RWPE2 (cell line): Measurements from ENCODE around the gene MSN.
"Not testable (repeated sequence)": the region's sequence is repeated elsewhere in the genome, so short reads cannot be mapped to it uniquely, and the experiment has no call there.

Experiments used
- ATAC-seq: fragments of 200-7000 bp; cut with Tn5 transposase; 3 replicates; pipeline ENCODE4 v1.9.1; 2021; ENCODE audit warnings: low read depth
- DNase-seq: peaks from one replicate; pipeline ENCODE4 v3.0.0-alpha.2; 2020; ENCODE audit warnings: low spot score
- H3K27ac ChIP-seq: fragments of 450-650 bp; 2 replicates; pipeline ENCODE4 v1.5.1; 2017; ENCODE audit warnings: mild to moderate bottlenecking; ENCODE audit not compliant: poor library complexity, severe bottlenecking
- H3K27me3 ChIP-seq: fragments of 250-450 bp; sonication (Bioruptor Pico); 2 replicates; pipeline ENCODE4 v1.5.1; 2021; ENCODE audit warnings: mild to moderate bottlenecking, moderate library complexity; ENCODE audit not compliant: insufficient read depth, poor library complexity, severe bottlenecking
- H3K36me3 ChIP-seq: fragments of 250-450 bp; sonication (Bioruptor Pico); 2 replicates; pipeline ENCODE4 v1.5.1; 2020; ENCODE audit warnings: low read depth, mild to moderate bottlenecking, moderate library complexity
- H3K4me1 ChIP-seq: fragments of 250-450 bp; sonication (Bioruptor Pico); 2 replicates; pipeline ENCODE4 v1.5.1; 2021; ENCODE audit warnings: mild to moderate bottlenecking, moderate library complexity; ENCODE audit not compliant: insufficient read depth, poor library complexity, severe bottlenecking
- H3K4me3 ChIP-seq: fragments of 250-450 bp; sonication (Bioruptor Pico); 2 replicates; pipeline ENCODE4 v1.5.1; 2021; ENCODE audit warnings: mild to moderate bottlenecking, moderate library complexity; ENCODE audit not compliant: severe bottlenecking
- H3K9me3 ChIP-seq: fragments of 250-450 bp; sonication (Bioruptor Pico); 2 replicates; pipeline ENCODE4 v1.5.1; 2021; ENCODE audit warnings: mild to moderate bottlenecking, moderate library complexity; ENCODE audit not compliant: severe bottlenecking
- CTCF ChIP-seq: fragments of 450-650 bp; IDR thresholded peaks from one replicate; pipeline ENCODE4 v1.5.1; 2017; ENCODE audit warnings: mild to moderate bottlenecking, moderate library complexity; ENCODE audit not compliant: poor library complexity, severe bottlenecking

MSN gene

GRCh38 chrX:65667503-65668376, at the start of gene MSN:
Gene MSN (plus strand): TSS chrX:65667654. CDS start chrX:65667842, 188 bp downstream.
- Histone ChIP-seq H3K27ac (peak within 1 kb of the TSS; percentile 89), H3K36me3 (peaks cover 10% of the 10 kb centered on the region), H3K4me1 (peaks cover 26% of the 10 kb centered on the region), H3K4me3 (peak within 1 kb of the TSS; percentile 84), H3K27me3 (no peaks in the 10 kb centered on the region), H3K9me3 (no peaks in the 10 kb centered on the region)
- DNase-seq (no peak), ATAC-seq (peak; percentile 71)
- no peak for TF ChIP-seq CTCF

- H3K27me3 ChIP-seq, DNase-seq: not testable (repeated sequence)
Measured at GRCh38 chrX:65620096-65620705, 47.3 kb upstream of the MSN start.

GRCh38 chrX:65630771-65631170, 36.7 kb upstream of the MSN start:
- H3K27ac ChIP-seq, result no peak overlapping the region
- no peak for DNase-seq
- TF ChIP-seq CTCF, result no peak
- no peak for ATAC-seq
- no peaks in the 10 kb centered on the region for H3K27me3 ChIP-seq
- H3K36me3 ChIP-seq, result no peaks in the 10 kb centered on the region
- no peaks in the 10 kb centered on the region for H3K4me1 ChIP-seq
- H3K4me3 ChIP-seq, result no peak overlapping the region
- H3K9me3 ChIP-seq, result no peaks in the 10 kb centered on the region

More at GRCh38 chrX:65620096-65620705, 47.3 kb upstream of the MSN start:
- H3K27ac ChIP-seq, ATAC-seq, H3K4me3 ChIP-seq, H3K4me1 ChIP-seq, H3K36me3 ChIP-seq, H3K9me3 ChIP-seq: not testable (repeated sequence)

- ATAC-seq (no peak), DNase-seq (no peak)
- H3K9me3 ChIP-seq, result no peaks in the 10 kb centered on the region
- no peak for TF ChIP-seq CTCF
- no peak overlapping the region for H3K4me3 ChIP-seq
- no peaks in the 10 kb centered on the region for H3K36me3 ChIP-seq
- H3K27me3 ChIP-seq, result no peaks in the 10 kb centered on the region
- H3K27ac ChIP-seq, result no peak overlapping the region
- no peaks in the 10 kb centered on the region for H3K4me1 ChIP-seq
Measured at GRCh38 chrX:65633826-65634225, 33.6 kb upstream of the MSN start.

- Histone ChIP-seq H3K27me3 (no peaks in the 10 kb centered on the region), H3K4me1 (no peaks in the 10 kb centered on the region), H3K4me3 (no peak overlapping the region), H3K36me3 (no peaks in the 10 kb centered on the region), H3K27ac (no peak overlapping the region), H3K9me3 (no peaks in the 10 kb centered on the region)
- TF ChIP-seq CTCF, result no peak
- ATAC-seq, result no peak
- no peak for DNase-seq
Measured at GRCh38 chrX:65634732-65635131, 32.7 kb upstream of the MSN start.
